Endothelial cell of umbilical vein (primary cell): ENCODE data around the gene RNF150.

Experiments used
- CTCF ChIP-seq, 2 donors: IDR thresholded peaks; 1 replicate in 1 of 2; 2 replicates in 1 of 2; pipeline ENCODE4 v1.5.1; 2011; ENCODE audit warnings: low read length in 2 of 2, mild to moderate bottlenecking in 2 of 2, moderate library complexity in 2 of 2, control low read depth in 1 of 2, inconsistent platforms in 1 of 2, low read depth in 1 of 2; ENCODE audit not compliant: insufficient read depth in 1 of 2; ENCODE audit errors: extremely low read depth in 1 of 2
- EZH2 ChIP-seq: IDR thresholded peaks from 2 replicates; pipeline ENCODE4 v1.6.1; 2012; ENCODE audit warnings: borderline replicate concordance, low read depth, mild to moderate bottlenecking, moderate library complexity, low read length, inconsistent platforms; ENCODE audit not compliant: severe bottlenecking
- MAX ChIP-seq: IDR thresholded peaks from 2 replicates; pipeline ENCODE4 v1.6.1; 2011; ENCODE audit not compliant: insufficient read depth, insufficient read length
- POLR2AphosphoS5 ChIP-seq: IDR thresholded peaks from 2 replicates; pipeline ENCODE4 v1.6.1; 2012; ENCODE audit warnings: low read depth, mild to moderate bottlenecking, control low read depth, low read length, moderate library complexity; ENCODE audit not compliant: insufficient read depth

GRCh38 chr4:140869446-140869845, 263.8 kb downstream of the RNF150 start:
- TF ChIP-seq CTCF (IDR thresholded peaks at IDR 0.05; ENCODE audit: extremely low read depth in 1 of 2, insufficient read depth in 1 of 2, low read depth in 1 of 2, low read length in 2 of 2) (no peak), EZH2 (no peak), MAX (no peak), POLR2AphosphoS5 (no peak)
